IgD-negative memory B cell (primary cell): ENCODE data around the gene EXOC3. TPM values are rescaled to one million over a fixed set of nuclear protein-coding genes. Genes with fewer than 3 reads are reported as not detected.

Source experiments
- H3K27ac Mint-ChIP-seq, 3 donors: one replicate each; pipeline ENCODE4 v1.8.0; 2020 to 2022; ENCODE audit warnings: mild to moderate bottlenecking in 3 of 3, mixed read lengths in 3 of 3, moderate library complexity in 1 of 3
- H3K27me3 Mint-ChIP-seq: one replicate; pipeline ENCODE4 v1.8.0; 2021; ENCODE audit warnings: mixed read lengths
- H3K36me3 Mint-ChIP-seq: one replicate; pipeline ENCODE4 v1.8.0; 2020; ENCODE audit warnings: mild to moderate bottlenecking, mixed read lengths
- H3K4me1 Mint-ChIP-seq, 3 donors: one replicate each; pipeline ENCODE4 v1.8.0; 2020 to 2022; ENCODE audit warnings: mixed read lengths in 3 of 3, mild to moderate bottlenecking in 1 of 3
- H3K4me3 Mint-ChIP-seq, 4 donors: one replicate each; pipeline ENCODE4 v1.8.0; 2020 to 2022; ENCODE audit warnings: mild to moderate bottlenecking in 4 of 4, mixed read lengths in 4 of 4, moderate library complexity in 3 of 4
- H3K9me3 Mint-ChIP-seq, 3 donors: one replicate each; pipeline ENCODE4 v1.8.0; 2020 to 2021; ENCODE audit warnings: mixed read lengths in 3 of 3, mild to moderate bottlenecking in 1 of 3
- polyA plus RNA-seq: library from polyadenylated mRNA; unstranded; fragments of 300-500 nt; fragmentation: Illumina TruSeq; gene quantifications from one replicate; pipeline ENCODE4 v1.2.3, GENCODE V29; 2021

Gene EXOC3
- polyA plus RNA-seq, 1 donor from 2014 or later: 25.8 TPM

DNA sequence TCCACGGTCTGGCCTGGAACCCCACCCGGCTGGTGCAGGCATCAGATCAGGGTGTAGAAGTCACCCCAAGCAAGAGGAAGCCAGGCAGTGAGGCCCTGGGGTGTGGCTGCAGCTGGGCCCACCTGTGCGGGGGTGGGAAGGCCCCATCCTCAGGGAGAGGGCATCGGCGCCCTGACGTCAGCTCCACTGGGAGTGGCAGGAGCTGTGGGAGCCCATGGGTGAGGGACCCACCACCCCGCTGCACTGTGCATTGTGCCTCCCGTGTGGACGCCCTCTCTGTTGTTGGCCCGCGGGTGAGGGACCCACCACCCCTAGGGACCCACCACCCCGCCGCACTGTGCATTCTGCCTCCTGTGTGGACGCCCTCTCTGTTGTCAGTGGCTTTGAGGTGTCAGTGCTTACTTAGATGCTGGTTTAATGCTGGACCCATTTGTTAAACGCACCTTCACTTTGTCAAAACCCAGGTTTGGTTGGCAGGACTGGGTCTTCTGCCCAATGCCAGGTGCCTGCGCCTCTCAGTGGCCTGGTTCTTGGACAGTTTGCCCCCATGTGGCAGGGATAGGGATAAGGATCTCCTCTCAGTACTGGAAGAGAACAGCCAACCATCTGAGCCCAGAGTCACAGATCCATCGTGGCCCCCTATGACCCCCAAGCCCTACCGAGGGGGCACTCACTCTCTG lies 6.9 kb upstream of the EXOC3 start:
- no peak overlapping the region for H3K27ac Mint-ChIP-seq
- peaks cover 17% of the 10 kb centered on the region for H3K27me3 Mint-ChIP-seq
- no peaks in the 10 kb centered on the region for H3K9me3 Mint-ChIP-seq
- peaks cover 2% of the 10 kb centered on the region for H3K36me3 Mint-ChIP-seq
- peaks cover 0 to 1% (median 0%) of the 10 kb centered on the region in 3 donors for H3K4me1 Mint-ChIP-seq
- peak overlapping the region in 1 of 4 donors; percentile 27 for H3K4me3 Mint-ChIP-seq

DNA sequence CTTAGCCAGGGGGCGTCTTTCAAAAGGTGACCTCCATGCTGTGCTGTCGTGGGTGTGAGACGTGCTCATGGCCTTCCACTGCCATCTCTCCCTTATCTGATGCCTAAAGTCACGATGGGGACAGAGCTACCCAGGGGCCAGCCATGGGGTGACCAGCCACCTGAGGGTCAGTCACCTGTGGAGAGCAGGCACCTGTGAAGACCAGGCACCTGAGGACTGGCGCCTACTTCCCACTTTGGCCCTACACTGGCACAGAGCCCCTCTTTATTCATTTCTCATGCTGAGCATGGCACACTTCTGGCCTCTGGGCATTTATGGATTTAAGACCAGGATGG lies 6.4 kb upstream of the EXOC3 start:
- Mint-ChIP-seq H3K36me3 (peaks cover 2% of the 10 kb centered on the region), H3K4me3 (peak overlapping the region in 1 of 4 donors; percentile 63), H3K4me1 (peaks cover 0 to 1% (median 0%) of the 10 kb centered on the region in 3 donors), H3K27me3 (peaks cover 16% of the 10 kb centered on the region), H3K9me3 (no peaks in the 10 kb centered on the region), H3K27ac (no peak overlapping the region)

DNA sequence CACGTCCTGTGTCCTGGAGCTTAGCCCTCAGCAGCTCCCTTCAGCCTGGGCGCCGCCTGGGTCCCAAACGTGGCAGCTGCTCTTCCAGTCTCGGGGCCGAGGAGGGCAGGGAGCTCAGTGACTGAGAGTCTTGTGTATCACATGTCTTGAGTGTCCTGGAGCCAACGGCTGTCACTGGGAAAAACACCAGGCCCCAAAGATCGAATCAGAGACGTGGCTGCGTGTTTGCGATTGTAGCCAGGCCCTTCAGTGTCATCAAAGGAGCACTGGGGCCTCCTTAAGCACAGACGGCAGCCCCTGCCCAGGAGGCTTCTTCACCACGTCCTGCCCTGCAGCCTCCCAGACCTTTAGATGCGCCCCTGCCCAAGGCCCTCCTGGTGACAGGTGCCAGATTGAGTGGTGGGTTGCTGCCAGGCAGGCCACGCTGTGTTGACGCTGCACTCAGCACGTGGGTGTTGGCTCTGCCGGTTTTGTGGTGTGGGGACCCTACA lies 5.7 kb upstream of the EXOC3 start:
- H3K36me3 Mint-ChIP-seq: peaks cover 2% of the 10 kb centered on the region
- peaks cover 0 to 2% (median 1%) of the 10 kb centered on the region in 3 donors for H3K4me1 Mint-ChIP-seq
- peak overlapping the region in 1 of 4 donors; percentile 57 for H3K4me3 Mint-ChIP-seq
- peaks cover 12% of the 10 kb centered on the region for H3K27me3 Mint-ChIP-seq
- no peaks in the 10 kb centered on the region for H3K9me3 Mint-ChIP-seq
- H3K27ac Mint-ChIP-seq: no peak overlapping the region

DNA sequence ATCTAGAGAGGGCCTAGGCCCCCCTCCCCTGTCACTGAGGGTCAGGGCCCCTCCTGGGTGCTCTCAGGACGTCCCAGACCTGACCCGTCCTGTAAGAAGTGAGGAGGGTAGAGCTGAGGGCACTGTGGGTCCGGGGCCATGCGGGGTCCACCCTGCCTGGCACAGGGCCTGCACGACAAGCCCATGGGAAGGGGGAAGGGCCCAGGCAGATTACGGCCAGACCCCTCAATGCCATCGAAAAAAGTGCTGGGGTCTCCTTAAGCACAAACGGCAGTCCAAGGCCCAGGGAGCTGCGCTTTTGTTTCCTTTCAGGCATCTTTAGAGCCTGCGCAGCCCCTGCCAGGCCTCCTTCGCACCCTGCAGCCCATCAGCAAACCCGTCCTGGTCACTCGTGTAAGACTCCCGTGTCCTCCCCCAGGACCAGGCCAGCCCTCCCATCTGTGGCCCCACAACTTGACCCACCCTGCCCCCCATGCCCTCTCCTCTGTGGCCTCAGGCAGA lies 4.4 kb upstream of the EXOC3 start:
- no peak overlapping the region for H3K27ac Mint-ChIP-seq
- peaks cover 0 to 5% (median 3%) of the 10 kb centered on the region in 3 donors for H3K4me1 Mint-ChIP-seq
- H3K9me3 Mint-ChIP-seq: no peaks in the 10 kb centered on the region
- H3K36me3 Mint-ChIP-seq: peaks cover 2% of the 10 kb centered on the region
- H3K4me3 Mint-ChIP-seq: peak overlapping the region in 1 of 4 donors; percentile 57
- H3K27me3 Mint-ChIP-seq: peaks cover 8% of the 10 kb centered on the region

DNA sequence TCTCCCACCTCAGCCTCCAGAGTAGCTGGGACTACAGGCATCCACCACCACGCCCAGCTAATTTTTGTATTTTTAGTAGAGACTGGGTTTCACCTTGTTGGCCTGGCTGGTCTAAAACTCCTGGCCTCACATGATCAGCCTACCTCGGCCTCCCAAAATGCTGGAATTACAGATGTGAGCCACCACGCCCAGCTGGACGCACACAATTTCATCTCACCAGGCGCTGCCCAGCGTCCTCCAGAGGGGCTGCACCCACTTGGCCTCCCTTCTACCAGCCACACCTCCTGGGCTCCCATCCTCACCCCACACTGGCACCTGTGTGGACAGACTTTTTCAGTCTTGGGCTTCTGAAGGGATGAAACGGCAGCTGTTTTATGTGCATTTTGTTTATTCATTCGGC lies 3.8 kb upstream of the EXOC3 start:
- Mint-ChIP-seq H3K27me3 (peaks cover 6% of the 10 kb centered on the region), H3K4me1 (peaks cover 1 to 8% (median 5%) of the 10 kb centered on the region in 3 donors), H3K4me3 (peak overlapping the region in 1 of 4 donors; percentile 24), H3K36me3 (peaks cover 2% of the 10 kb centered on the region), H3K27ac (no peak overlapping the region), H3K9me3 (no peaks in the 10 kb centered on the region)

DNA sequence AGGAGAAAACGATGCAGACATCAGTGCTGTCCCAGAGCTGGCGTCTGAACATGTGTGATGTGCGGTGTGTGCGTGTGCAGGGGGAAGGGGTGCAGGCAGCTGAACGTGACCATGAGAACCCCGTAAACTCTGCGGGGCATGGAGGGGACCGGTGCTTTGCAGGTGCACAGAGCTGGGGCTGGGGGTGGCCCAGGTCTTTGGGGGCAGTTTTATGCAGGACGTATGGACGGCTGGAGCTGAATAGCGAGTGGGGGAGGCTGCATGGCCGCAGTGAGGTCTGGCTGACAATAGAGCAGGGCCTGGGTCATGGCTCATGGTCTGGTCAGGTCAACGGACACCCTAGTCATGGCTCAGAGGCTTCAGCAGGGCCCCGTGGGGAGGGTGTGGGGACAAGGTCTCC lies 3.3 kb upstream of the EXOC3 start:
- Mint-ChIP-seq H3K27ac (no peak overlapping the region), H3K27me3 (peaks cover 6% of the 10 kb centered on the region), H3K9me3 (no peaks in the 10 kb centered on the region), H3K36me3 (peaks cover 2% of the 10 kb centered on the region), H3K4me1 (peaks cover 6 to 12% (median 8%) of the 10 kb centered on the region in 3 donors), H3K4me3 (peak overlapping the region in 2 of 4 donors; percentile 24 to 51)

DNA sequence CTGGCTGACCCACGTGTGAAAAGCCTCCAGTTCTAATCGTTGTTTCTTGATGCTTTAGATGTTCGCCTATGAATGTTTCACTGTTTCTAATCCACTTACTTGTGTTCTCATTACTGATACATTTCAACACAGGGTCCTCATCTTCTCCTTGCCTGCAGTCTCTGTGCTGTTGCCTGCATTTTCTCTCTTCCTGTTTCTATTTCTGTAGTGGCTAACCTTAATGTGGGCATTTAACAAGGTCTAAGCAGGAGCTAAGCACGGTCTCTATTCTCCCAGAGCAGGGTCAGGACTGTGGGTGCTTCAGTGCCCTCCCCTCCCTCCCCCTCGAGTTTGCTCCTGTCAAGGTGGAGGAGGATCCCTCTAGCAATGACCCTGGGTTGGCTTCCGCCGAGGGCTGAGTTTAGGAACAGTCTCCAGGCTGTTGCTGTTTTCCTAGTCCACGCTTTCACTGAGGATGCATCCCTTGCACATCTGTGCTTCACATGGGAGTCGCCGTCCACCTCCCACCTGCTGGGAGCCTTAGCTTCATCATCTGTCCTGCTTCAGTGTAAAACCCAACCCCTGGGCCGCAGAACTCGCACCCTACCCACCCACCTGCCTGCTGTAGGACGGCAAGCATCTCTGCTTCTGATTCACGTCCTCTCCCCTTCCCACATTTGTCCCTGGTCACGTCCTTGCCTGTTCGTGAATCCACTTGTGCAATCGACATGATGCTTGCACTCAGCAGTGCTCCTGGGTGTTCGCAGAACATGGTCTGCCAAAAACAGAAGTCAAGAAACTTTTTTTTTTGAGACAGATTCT lies 2.4 kb upstream of the EXOC3 start:
- Mint-ChIP-seq H3K36me3 (peaks cover under 1% of the 10 kb centered on the region), H3K4me3 (peak overlapping the region in 3 of 4 donors; percentile 12 to 54 (median 24)), H3K27ac (peak overlapping the region in 1 of 3 donors; percentile 19), H3K27me3 (peaks cover 6% of the 10 kb centered on the region), H3K9me3 (no peaks in the 10 kb centered on the region), H3K4me1 (peaks cover 8 to 15% (median 10%) of the 10 kb centered on the region in 3 donors)

DNA sequence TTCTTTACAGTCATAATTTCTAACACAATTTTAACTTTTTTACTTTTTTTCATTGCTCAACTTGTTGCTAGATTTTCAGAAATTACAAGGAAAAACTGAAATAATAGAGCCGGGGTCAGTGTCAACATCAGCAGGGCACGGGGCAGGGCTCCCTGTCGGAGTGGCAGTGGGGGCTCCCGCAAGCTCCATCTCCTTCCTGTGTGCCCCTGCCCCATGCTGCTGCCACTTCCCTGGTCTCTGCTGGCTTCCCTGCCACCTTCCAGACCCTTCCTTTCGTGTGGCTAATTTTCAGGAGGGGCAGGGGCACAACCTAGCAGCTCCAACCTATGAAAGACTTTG lies 1.0 kb upstream of the EXOC3 start:
- Mint-ChIP-seq H3K27me3 (peaks cover 3% of the 10 kb centered on the region), H3K4me1 (peaks cover 15 to 22% (median 15%) of the 10 kb centered on the region in 3 donors), H3K27ac (peak overlapping the region in 1 of 3 donors; percentile 36), H3K36me3 (peaks cover 4% of the 10 kb centered on the region), H3K9me3 (no peaks in the 10 kb centered on the region), H3K4me3 (peak overlapping the region; percentile 90 to 97 (median 96))

DNA sequence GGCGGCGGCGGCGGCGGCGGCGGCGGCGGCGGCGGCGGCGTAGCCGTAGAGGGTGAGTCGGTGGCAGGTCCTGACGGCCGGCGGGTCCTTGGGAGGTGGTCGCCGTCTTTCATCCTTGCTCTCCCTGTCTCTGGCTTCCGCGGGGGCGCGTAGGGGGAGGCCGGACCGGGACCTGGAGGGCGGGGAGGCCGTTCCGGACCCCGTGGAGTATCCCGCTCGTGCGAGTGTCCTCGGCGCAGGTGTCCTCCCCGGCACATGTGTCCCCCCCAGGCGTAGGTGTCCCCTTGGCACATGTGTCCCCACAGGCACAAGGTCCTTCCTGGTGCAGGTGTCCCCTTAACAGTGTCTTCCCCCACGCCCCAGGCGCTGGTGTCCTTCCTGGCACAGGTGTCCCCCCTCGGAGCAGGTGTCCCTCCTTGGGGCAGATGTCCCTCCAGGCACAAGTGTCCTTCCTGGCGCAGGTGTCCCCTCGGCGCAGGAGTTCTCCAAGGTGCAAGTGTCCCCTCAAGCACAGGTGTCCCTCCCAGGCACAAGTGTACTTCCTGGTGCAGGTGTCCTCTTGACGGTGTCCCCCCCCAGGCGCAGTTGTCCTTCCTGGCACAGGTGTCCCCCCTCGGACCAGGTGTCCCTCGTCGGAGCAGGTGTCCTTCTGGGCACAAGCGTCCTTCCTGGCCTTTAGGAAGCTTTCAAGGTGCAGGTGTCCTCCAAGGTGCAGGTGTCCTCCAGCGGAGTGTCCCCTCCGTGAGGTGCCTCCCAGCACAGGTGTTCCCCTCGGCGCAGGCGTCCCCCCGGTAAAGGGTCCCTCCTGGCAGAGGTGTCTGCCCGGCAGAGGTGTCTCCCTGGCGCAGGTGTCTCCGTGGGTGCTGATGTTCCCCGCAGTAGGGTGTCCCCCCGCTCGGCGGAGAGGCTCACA lies 519 bp downstream of the EXOC3 start:
- Mint-ChIP-seq H3K36me3 (peaks cover 4% of the 10 kb centered on the region), H3K27ac (peak overlapping the region in 1 of 3 donors; percentile 50), H3K4me1 (peaks cover 15 to 24% (median 16%) of the 10 kb centered on the region in 3 donors), H3K9me3 (no peaks in the 10 kb centered on the region), H3K4me3 (peak overlapping the region; percentile 90 to 97 (median 96)), H3K27me3 (no peaks in the 10 kb centered on the region)

DNA sequence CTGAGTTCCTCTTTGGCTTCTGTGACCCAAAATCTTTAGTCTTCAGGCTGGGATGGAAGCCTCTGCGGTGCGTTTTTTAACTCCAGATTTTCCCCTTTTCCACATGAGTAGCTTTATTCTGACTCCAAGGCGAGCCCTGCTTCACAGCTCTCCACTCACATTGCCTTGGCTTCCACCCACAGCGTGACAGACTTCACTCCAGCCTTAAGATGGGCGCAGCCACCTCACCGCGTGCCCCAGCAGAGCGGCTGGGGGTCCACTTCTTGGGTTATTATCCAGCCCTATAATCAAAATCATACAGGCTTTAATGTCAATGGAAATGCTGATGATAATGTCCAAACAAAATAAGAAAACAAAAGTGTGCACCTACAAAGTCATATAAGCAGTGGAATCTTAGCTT lies 1.2 kb downstream of the EXOC3 start:
- no peaks in the 10 kb centered on the region for H3K27me3 Mint-ChIP-seq
- H3K4me3 Mint-ChIP-seq: peak overlapping the region; percentile 87 to 97 (median 93)
- H3K27ac Mint-ChIP-seq: peak overlapping the region; percentile 12 to 50 (median 39)
- H3K4me1 Mint-ChIP-seq: peaks cover 15 to 25% (median 16%) of the 10 kb centered on the region in 3 donors
- H3K9me3 Mint-ChIP-seq: no peaks in the 10 kb centered on the region
- peaks cover 6% of the 10 kb centered on the region for H3K36me3 Mint-ChIP-seq

DNA sequence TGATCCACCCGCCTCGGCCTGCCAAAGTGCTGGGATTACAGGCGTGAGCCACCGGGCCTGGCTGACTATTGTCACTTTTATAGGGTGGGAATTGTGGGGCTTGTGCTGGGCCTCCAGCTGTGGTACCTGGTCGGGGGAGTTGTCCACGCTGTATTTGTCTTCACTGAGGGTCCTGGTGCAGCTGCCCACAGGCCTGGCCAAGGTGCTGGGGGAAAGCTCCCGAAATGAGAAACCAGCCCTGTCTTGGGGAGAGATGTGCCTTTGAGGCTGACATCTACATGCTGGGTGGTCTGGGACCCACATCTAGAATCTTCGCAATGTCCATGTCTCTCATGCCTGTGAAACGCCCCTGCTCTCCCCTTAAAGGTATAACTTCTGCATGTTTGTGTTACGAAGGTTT lies 2.6 kb downstream of the EXOC3 start:
- peaks cover 12% of the 10 kb centered on the region for H3K36me3 Mint-ChIP-seq
- H3K4me1 Mint-ChIP-seq: peaks cover 16 to 25% (median 18%) of the 10 kb centered on the region in 3 donors
- no peaks in the 10 kb centered on the region for H3K27me3 Mint-ChIP-seq
- H3K4me3 Mint-ChIP-seq: peak overlapping the region in 2 of 4 donors; percentile 23 to 32
- H3K9me3 Mint-ChIP-seq: peaks cover 0 to 5% (median 0%) of the 10 kb centered on the region in 3 donors
- no peak overlapping the region for H3K27ac Mint-ChIP-seq

DNA sequence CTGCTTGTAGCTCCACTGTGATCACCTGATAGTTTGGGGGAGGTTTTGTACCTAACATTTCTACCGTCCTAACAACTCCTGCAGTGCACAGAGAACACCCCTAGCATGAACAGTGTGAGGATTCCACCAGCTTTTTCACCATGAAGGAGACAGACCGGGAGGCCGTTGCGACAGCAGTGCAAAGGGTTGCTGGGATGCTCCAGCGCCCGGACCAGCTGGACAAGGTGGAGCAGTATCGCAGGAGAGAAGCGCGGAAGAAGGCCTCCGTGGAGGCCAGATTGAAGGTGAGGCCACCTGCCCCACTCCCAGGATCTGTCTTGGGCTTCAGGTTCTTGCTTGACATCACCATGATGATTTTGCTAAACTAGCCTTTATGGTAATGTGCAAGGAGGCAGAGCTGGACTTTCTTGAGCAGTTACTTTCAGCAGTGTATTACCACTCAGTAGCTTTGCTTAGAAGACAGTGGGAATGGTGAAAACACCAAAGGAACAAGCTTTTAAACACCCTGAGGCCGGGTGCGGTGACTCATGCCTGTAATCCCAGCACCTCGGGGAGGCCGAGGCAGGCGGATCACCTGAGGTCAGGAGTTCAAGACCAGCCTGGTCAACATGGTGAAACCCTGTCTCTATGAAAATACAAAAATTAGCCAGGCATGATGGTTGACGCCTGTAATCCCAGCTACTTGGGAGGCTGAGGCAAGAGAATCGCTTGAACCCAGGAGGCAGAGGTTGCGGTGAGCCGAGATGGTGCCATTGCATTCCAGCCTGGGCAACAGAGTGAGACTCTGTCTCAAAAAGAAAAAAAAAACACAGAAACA lies 3.3 kb downstream of the EXOC3 start:
- peak overlapping the region; percentile 19 to 68 (median 19) for H3K27ac Mint-ChIP-seq
- peak overlapping the region in 2 of 4 donors; percentile 6 to 79 for H3K4me3 Mint-ChIP-seq
- H3K36me3 Mint-ChIP-seq: peaks cover 16% of the 10 kb centered on the region
- peaks cover 0 to 11% (median 0%) of the 10 kb centered on the region in 3 donors for H3K9me3 Mint-ChIP-seq
- H3K27me3 Mint-ChIP-seq: no peaks in the 10 kb centered on the region
- peaks cover 16 to 25% (median 16%) of the 10 kb centered on the region in 3 donors for H3K4me1 Mint-ChIP-seq

DNA sequence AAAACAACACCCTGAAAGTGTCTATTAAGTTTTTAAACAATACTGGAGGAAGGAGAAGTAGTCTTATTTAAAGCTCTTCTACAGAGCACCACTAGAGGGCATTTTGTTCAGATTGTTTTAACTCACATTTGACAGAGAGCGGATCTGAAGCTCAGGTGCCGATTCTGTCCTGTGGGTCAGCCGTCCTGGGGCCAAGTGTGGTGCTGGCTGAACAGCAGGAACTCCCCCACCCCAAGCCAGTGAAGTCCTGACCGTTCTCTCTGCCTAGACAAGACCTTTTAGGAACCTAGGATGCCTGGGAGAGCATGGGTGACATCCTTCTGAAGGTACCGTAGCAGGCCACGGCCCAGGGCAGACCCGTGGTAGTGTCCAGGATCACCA lies 3.9 kb downstream of the EXOC3 start:
- Mint-ChIP-seq H3K9me3 (peaks cover 0 to 17% (median 3%) of the 10 kb centered on the region in 3 donors), H3K27ac (peak overlapping the region; percentile 19 to 68 (median 19)), H3K36me3 (peaks cover 17% of the 10 kb centered on the region), H3K4me3 (peak overlapping the region in 2 of 4 donors; percentile 6 to 79), H3K4me1 (peaks cover 16 to 25% (median 17%) of the 10 kb centered on the region in 3 donors), H3K27me3 (no peaks in the 10 kb centered on the region)
